WTC11 (cell line): ENCODE results near the gene ACADVL. TPM values are rescaled to one million over a fixed set of nuclear protein-coding genes. Genes with fewer than 3 reads are reported as not detected.
A peak's percentile ranks its signal among the peaks of the same experiment; 100 is the strongest.

Source experiments
- ATF3 ChIP-seq: sonication (generic); formaldehyde crosslinking; conservative IDR thresholded peaks from 2 replicates; pipeline ENCODE4 v1.8.1; 2022; ENCODE audit warnings: mild to moderate bottlenecking, missing genetic modification reagents
- CDX4 ChIP-seq: fragments of 250-450 bp; sonication (Bioruptor Pico); IDR thresholded peaks from 2 replicates; pipeline ENCODE4 v1.9.0; 2021; ENCODE audit warnings: moderate library complexity, mild to moderate bottlenecking, inconsistent platforms, borderline replicate concordance
- E2F4 ChIP-seq: sonication (generic); formaldehyde crosslinking; IDR thresholded peaks from 2 replicates; pipeline ENCODE4 v1.8.1; 2022; ENCODE audit warnings: low read depth, mild to moderate bottlenecking, moderate library complexity, missing genetic modification reagents, borderline replicate concordance
- ESRRA ChIP-seq: sonication (generic); formaldehyde crosslinking; IDR thresholded peaks from 2 replicates; pipeline ENCODE4 v1.8.1; 2022; ENCODE audit warnings: mild to moderate bottlenecking, missing genetic modification reagents, borderline replicate concordance
- GABPB1 ChIP-seq: sonication (generic); formaldehyde crosslinking; IDR thresholded peaks from 2 replicates; pipeline ENCODE4 v1.8.1; 2023; ENCODE audit warnings: mild to moderate bottlenecking, missing genetic modification reagents
- KAT7 ChIP-seq: sonication (generic); formaldehyde crosslinking; IDR thresholded peaks from 2 replicates; pipeline ENCODE4 v1.8.1; 2023; ENCODE audit warnings: missing genetic modification reagents, mild to moderate bottlenecking, borderline replicate concordance
- NFYB ChIP-seq: sonication (generic); formaldehyde crosslinking; conservative IDR thresholded peaks from 2 replicates; pipeline ENCODE4 v1.8.0; 2022; ENCODE audit warnings: low read depth, missing genetic modification reagents
- NR3C1 ChIP-seq: sonication (generic); formaldehyde crosslinking; conservative IDR thresholded peaks from 2 replicates; pipeline ENCODE4 v1.8.1; 2023; ENCODE audit warnings: low read depth, mild to moderate bottlenecking, missing genetic modification reagents
- PREB ChIP-seq: sonication (generic); formaldehyde crosslinking; IDR thresholded peaks from 2 replicates; pipeline ENCODE4 v1.8.1; 2022; ENCODE audit warnings: mild to moderate bottlenecking, missing genetic modification reagents, moderate library complexity, borderline replicate concordance
- PRRX2 ChIP-seq: fragments of 250-450 bp; sonication (Bioruptor Pico); IDR thresholded peaks from 2 replicates; pipeline ENCODE4 v1.8.0; 2021; ENCODE audit warnings: mild to moderate bottlenecking
- SMAD4 ChIP-seq: sonication (generic); formaldehyde crosslinking; IDR thresholded peaks from 2 replicates; pipeline ENCODE4 v1.8.0; 2022; ENCODE audit warnings: mild to moderate bottlenecking, missing genetic modification reagents
- SOX15 ChIP-seq: fragments of 250-450 bp; sonication (Bioruptor Pico); IDR thresholded peaks from 2 replicates; pipeline ENCODE4 v1.9.0; 2021; ENCODE audit warnings: mild to moderate bottlenecking
- TEAD4 ChIP-seq: sonication (generic); formaldehyde crosslinking; IDR thresholded peaks from 2 replicates; pipeline ENCODE4 v1.8.0; 2022; ENCODE audit warnings: mild to moderate bottlenecking, missing genetic modification reagents
- TP53 ChIP-seq: sonication (generic); formaldehyde crosslinking; IDR thresholded peaks from 2 replicates; pipeline ENCODE4 v1.8.1; 2023; ENCODE audit warnings: mild to moderate bottlenecking, missing genetic modification reagents
- ZNF263 ChIP-seq: sonication (generic); formaldehyde crosslinking; IDR thresholded peaks from 2 replicates; pipeline ENCODE4 v1.8.1; 2022; ENCODE audit warnings: low read depth, mild to moderate bottlenecking, moderate library complexity, missing genetic modification reagents
- ZNF416 ChIP-seq: fragments of 250-450 bp; sonication (Bioruptor Pico); IDR thresholded peaks from 2 replicates; pipeline ENCODE4 v1.9.0; 2021; ENCODE audit warnings: mild to moderate bottlenecking, inconsistent platforms
- total RNA-seq: library from RNA; stranded (reverse); gene quantifications from 3 replicates; pipeline ENCODE4 v1.2.3, GENCODE V29; 2021
- TF ChIP-seq, protein P1 (sequence below): fragments of 250-450 bp; sonication (Bioruptor Pico); IDR thresholded peaks from 2 replicates; pipeline ENCODE4 v1.9.0; 2021; ENCODE audit warnings: mild to moderate bottlenecking
- TF ChIP-seq, protein P2 (sequence below): fragments of 200-600 bp; IDR thresholded peaks from 2 replicates; pipeline ENCODE4 v1.8.0; 2022; ENCODE audit warnings: antibody characterized with exemption
- TF ChIP-seq, protein P3 (sequence below): sonication (generic); formaldehyde crosslinking; IDR thresholded peaks from 2 replicates; pipeline ENCODE4 v1.8.0; 2023; ENCODE audit warnings: missing genetic modification reagents, mild to moderate bottlenecking, borderline replicate concordance

ACADVL gene
- total RNA-seq, 1 experiment from 2014 or later, result 236 TPM

GRCh38 chr17:7191571-7192270, 28.0 kb upstream of the ACADVL start (continued):
- TF ChIP-seq, protein P1, sequence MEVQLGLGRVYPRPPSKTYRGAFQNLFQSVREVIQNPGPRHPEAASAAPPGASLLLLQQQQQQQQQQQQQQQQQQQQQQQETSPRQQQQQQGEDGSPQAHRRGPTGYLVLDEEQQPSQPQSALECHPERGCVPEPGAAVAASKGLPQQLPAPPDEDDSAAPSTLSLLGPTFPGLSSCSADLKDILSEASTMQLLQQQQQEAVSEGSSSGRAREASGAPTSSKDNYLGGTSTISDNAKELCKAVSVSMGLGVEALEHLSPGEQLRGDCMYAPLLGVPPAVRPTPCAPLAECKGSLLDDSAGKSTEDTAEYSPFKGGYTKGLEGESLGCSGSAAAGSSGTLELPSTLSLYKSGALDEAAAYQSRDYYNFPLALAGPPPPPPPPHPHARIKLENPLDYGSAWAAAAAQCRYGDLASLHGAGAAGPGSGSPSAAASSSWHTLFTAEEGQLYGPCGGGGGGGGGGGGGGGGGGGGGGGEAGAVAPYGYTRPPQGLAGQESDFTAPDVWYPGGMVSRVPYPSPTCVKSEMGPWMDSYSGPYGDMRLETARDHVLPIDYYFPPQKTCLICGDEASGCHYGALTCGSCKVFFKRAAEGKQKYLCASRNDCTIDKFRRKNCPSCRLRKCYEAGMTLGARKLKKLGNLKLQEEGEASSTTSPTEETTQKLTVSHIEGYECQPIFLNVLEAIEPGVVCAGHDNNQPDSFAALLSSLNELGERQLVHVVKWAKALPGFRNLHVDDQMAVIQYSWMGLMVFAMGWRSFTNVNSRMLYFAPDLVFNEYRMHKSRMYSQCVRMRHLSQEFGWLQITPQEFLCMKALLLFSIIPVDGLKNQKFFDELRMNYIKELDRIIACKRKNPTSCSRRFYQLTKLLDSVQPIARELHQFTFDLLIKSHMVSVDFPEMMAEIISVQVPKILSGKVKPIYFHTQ, result no peak
- TF ChIP-seq, protein P2, sequence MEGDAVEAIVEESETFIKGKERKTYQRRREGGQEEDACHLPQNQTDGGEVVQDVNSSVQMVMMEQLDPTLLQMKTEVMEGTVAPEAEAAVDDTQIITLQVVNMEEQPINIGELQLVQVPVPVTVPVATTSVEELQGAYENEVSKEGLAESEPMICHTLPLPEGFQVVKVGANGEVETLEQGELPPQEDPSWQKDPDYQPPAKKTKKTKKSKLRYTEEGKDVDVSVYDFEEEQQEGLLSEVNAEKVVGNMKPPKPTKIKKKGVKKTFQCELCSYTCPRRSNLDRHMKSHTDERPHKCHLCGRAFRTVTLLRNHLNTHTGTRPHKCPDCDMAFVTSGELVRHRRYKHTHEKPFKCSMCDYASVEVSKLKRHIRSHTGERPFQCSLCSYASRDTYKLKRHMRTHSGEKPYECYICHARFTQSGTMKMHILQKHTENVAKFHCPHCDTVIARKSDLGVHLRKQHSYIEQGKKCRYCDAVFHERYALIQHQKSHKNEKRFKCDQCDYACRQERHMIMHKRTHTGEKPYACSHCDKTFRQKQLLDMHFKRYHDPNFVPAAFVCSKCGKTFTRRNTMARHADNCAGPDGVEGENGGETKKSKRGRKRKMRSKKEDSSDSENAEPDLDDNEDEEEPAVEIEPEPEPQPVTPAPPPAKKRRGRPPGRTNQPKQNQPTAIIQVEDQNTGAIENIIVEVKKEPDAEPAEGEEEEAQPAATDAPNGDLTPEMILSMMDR, result no peak
- TF ChIP-seq SMAD4 (CRISPR knock-in tag) (peak; percentile 35; the same call in 1 of the 2 replicates), PRRX2 (no peak), GABPB1 (CRISPR knock-in tag) (no peak), ZNF263 (CRISPR knock-in tag) (no peak), PREB (CRISPR knock-in tag) (no peak), ATF3 (CRISPR knock-in tag) (no peak), NR3C1 (CRISPR knock-in tag) (0 out of 2 replicates have a peak, but pooled peaks have one; percentile 28), KAT7 (CRISPR knock-in tag) (no peak), TEAD4 (CRISPR knock-in tag) (0 out of 2 replicates have a peak, but pooled peaks have one; percentile 20), NFYB (CRISPR knock-in tag) (no peak), SOX15 (no peak), E2F4 (CRISPR knock-in tag) (no peak), TP53 (CRISPR knock-in tag) (0 out of 2 replicates have a peak, but pooled peaks have one; percentile 32), CDX4 (CRISPR knock-in tag) (no peak), ZNF416 (CRISPR knock-in tag) (no peak), ESRRA (CRISPR knock-in tag) (no peak)
- TF ChIP-seq, protein P3, sequence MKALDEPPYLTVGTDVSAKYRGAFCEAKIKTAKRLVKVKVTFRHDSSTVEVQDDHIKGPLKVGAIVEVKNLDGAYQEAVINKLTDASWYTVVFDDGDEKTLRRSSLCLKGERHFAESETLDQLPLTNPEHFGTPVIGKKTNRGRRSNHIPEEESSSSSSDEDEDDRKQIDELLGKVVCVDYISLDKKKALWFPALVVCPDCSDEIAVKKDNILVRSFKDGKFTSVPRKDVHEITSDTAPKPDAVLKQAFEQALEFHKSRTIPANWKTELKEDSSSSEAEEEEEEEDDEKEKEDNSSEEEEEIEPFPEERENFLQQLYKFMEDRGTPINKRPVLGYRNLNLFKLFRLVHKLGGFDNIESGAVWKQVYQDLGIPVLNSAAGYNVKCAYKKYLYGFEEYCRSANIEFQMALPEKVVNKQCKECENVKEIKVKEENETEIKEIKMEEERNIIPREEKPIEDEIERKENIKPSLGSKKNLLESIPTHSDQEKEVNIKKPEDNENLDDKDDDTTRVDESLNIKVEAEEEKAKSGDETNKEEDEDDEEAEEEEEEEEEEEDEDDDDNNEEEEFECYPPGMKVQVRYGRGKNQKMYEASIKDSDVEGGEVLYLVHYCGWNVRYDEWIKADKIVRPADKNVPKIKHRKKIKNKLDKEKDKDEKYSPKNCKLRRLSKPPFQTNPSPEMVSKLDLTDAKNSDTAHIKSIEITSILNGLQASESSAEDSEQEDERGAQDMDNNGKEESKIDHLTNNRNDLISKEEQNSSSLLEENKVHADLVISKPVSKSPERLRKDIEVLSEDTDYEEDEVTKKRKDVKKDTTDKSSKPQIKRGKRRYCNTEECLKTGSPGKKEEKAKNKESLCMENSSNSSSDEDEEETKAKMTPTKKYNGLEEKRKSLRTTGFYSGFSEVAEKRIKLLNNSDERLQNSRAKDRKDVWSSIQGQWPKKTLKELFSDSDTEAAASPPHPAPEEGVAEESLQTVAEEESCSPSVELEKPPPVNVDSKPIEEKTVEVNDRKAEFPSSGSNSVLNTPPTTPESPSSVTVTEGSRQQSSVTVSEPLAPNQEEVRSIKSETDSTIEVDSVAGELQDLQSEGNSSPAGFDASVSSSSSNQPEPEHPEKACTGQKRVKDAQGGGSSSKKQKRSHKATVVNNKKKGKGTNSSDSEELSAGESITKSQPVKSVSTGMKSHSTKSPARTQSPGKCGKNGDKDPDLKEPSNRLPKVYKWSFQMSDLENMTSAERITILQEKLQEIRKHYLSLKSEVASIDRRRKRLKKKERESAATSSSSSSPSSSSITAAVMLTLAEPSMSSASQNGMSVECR (CRISPR knock-in tag), result 0 out of 2 replicates have a peak, but pooled peaks have one; percentile 46
